ENCODE data around the gene ERCC6. TPM values are rescaled to one million over a fixed set of nuclear protein-coding genes. Genes with fewer than 3 reads are reported as not detected.

The ERCC6 gene
- total RNA-seq = 75.6 and 130 TPM in 2 replicates

GRCh38 chr10:49538381-49539319, at the start of gene ERCC6:
ERCC6 (minus strand) TSS chr10:49539121.

Other genes starting within 250 kb of the ERCC6 start
- gene C10orf71, start 240.0 kb downstream of the ERCC6 start, total RNA-seq = not detected in 2 replicates
- gene DRGX, start 143.0 kb downstream of the ERCC6 start, total RNA-seq = not detected in 2 replicates
- not detected in 2 replicates for gene SLC18A3, start 71.2 kb upstream of the ERCC6 start, total RNA-seq
- gene CHAT, start 74.9 kb upstream of the ERCC6 start, total RNA-seq = 0.06 TPM in 1 of 2 replicates, not detected in the other
- gene C10orf53, start 140.5 kb upstream of the ERCC6 start, total RNA-seq = not detected in 2 replicates
- 0.26 and 0.68 TPM in 2 replicates for gene OGDHL, start 223.2 kb upstream of the ERCC6 start, total RNA-seq

All from aortic smooth muscle cell (primary cell).